A549 (cell line): Measurements from ENCODE around the gene KIF7.

Source experiments
- BHLHE40 ChIP-seq: IDR thresholded peaks from 2 replicates; pipeline ENCODE4 v1.6.1; 2012; ENCODE audit warnings: low read depth, low read length, inconsistent platforms
- CHD4 ChIP-seq: fragments of 200-600 bp; sonication (generic); IDR thresholded peaks from 2 replicates; pipeline ENCODE4 v1.6.1; 2016; ENCODE audit warnings: antibody characterized with exemption, mild to moderate bottlenecking, borderline replicate concordance
- CTCF ChIP-seq: fragments of >200 bp; sonication (Bioruptor Twin); formaldehyde crosslinking; IDR thresholded peaks from 3 replicates; pipeline ENCODE4 v1.5.1; 2016
- JUN ChIP-seq, 2 experiments: fragments of >200 bp; sonication (Bioruptor Twin); formaldehyde crosslinking; IDR thresholded peaks; 2 replicates in 1 of 2; 3 replicates in 1 of 2; pipeline ENCODE4 v1.6.1; 2016 to 2017
- KDM1A ChIP-seq: fragments of 200-600 bp; sonication (generic); IDR thresholded peaks from 2 replicates; pipeline ENCODE4 v1.6.1; 2016; ENCODE audit warnings: low read depth, mild to moderate bottlenecking
- KDM5A ChIP-seq: fragments of 200-600 bp; sonication (generic); IDR thresholded peaks from 2 replicates; pipeline ENCODE4 v1.6.1; 2016; ENCODE audit warnings: antibody characterized with exemption, mild to moderate bottlenecking
- MYC ChIP-seq: IDR thresholded peaks from 2 replicates; pipeline ENCODE4 v1.6.1; 2012; ENCODE audit warnings: mild to moderate bottlenecking, inconsistent platforms, low read length, improper control_type of control experiment, borderline replicate concordance
- POLR2A ChIP-seq: IDR thresholded peaks from 2 replicates; pipeline ENCODE4 v1.6.1; 2012; ENCODE audit warnings: mild to moderate bottlenecking, low read length
- RAD21 ChIP-seq, 2 experiments: fragments of >200 bp in 1 of 2; sonication (Bioruptor Twin) in 1 of 2; formaldehyde crosslinking in 1 of 2; IDR thresholded peaks in 1 of 2; conservative IDR thresholded peaks in 1 of 2; 2 replicates in 1 of 2; 3 replicates in 1 of 2; pipeline ENCODE4 v1.6.1; 2012 to 2018; ENCODE audit warnings: inconsistent platforms in 1 of 2
- SMC3 ChIP-seq: fragments of >200 bp; sonication (Bioruptor Twin); formaldehyde crosslinking; IDR thresholded peaks from 3 replicates; pipeline ENCODE4 v1.6.1; 2018; ENCODE audit warnings: inconsistent platforms

- TF ChIP-seq MYC (no peak), RAD21 (conservative IDR thresholded peaks at IDR 0.05 in 1 of 2, IDR thresholded peaks at IDR 0.05 in 1 of 2) (no peak), BHLHE40 (no peak), CTCF (no peak), KDM1A (no peak), JUN (IDR thresholded peaks at IDR 0.05) (no peak), SMC3 (no peak), KDM5A (no peak), CHD4 (no peak), POLR2A (no peak)
Observed at GRCh38 chr15:89664441-89665350, 9.4 kb upstream of the KIF7 start.
